ENCODE data around the gene SYT8.
"Not testable (repeated sequence)": the region's sequence is repeated elsewhere in the genome, so short reads cannot be mapped to it uniquely, and the experiment has no call there.

SYT8 gene

GRCh38 chr11:1862588-1863351 lies 28.0 kb downstream of the SYT8 start:
- no peak for DNase-seq

GRCh38 chr11:1863352-1864216 lies 28.8 kb downstream of the SYT8 start:
- DNase-seq: peak; percentile 6

GRCh38 chr11:1864231-1864630 lies 29.4 kb downstream of the SYT8 start:
- no peak for DNase-seq

- DNase-seq: peak; percentile 22
These were observed 30.3 kb downstream of the SYT8 start for GRCh38 chr11:1864831-1865665.

- no peak for DNase-seq
These were observed 31.4 kb downstream of the SYT8 start for GRCh38 chr11:1866226-1866625.

GRCh38 chr11:1866776-1867175 lies 32.0 kb downstream of the SYT8 start:
- no peak for DNase-seq

- DNase-seq: no peak
These were observed 32.6 kb downstream of the SYT8 start for GRCh38 chr11:1867381-1867780.

- DNase-seq: no peak
These were observed 33.4 kb downstream of the SYT8 start for GRCh38 chr11:1868056-1868635.

GRCh38 chr11:1868636-1869291 lies 34.0 kb downstream of the SYT8 start:
- no peak for DNase-seq

- no peak for DNase-seq
These were observed 34.9 kb downstream of the SYT8 start for GRCh38 chr11:1869427-1870325.

GRCh38 chr11:1870326-1870696 lies 35.5 kb downstream of the SYT8 start:
- DNase-seq: no peak

GRCh38 chr11:1870721-1871466 lies 36.1 kb downstream of the SYT8 start:
- no peak for DNase-seq

GRCh38 chr11:1871531-1871930 lies 36.7 kb downstream of the SYT8 start:
- no peak for DNase-seq

- DNase-seq: no peak
These were observed 37.6 kb downstream of the SYT8 start for GRCh38 chr11:1872267-1872985.

GRCh38 chr11:1873048-1873812 lies 38.4 kb downstream of the SYT8 start:
- no peak for DNase-seq

- not testable (repeated sequence) for DNase-seq
These were observed 39.0 kb downstream of the SYT8 start for GRCh38 chr11:1873813-1874150.

GRCh38 chr11:1874441-1875092 lies 39.8 kb downstream of the SYT8 start:
- not testable (repeated sequence) for DNase-seq

GRCh38 chr11:1875093-1875850 lies 40.5 kb downstream of the SYT8 start:
- no peak for DNase-seq

All from NCI-H2029 treated with DMSO at 0.1 percent for 48 hours (cell line).